HK-2 (cell line): ENCODE measurements around the gene PPP4R4.
A peak's percentile ranks its signal among the peaks of the same experiment; 100 is the strongest.

Experiments used
- DNase-seq: peaks from one replicate; pipeline ENCODE4 v3.0.0-alpha.2; 2018; ENCODE audit not compliant: unreplicated experiment

The PPP4R4 gene

DNA sequence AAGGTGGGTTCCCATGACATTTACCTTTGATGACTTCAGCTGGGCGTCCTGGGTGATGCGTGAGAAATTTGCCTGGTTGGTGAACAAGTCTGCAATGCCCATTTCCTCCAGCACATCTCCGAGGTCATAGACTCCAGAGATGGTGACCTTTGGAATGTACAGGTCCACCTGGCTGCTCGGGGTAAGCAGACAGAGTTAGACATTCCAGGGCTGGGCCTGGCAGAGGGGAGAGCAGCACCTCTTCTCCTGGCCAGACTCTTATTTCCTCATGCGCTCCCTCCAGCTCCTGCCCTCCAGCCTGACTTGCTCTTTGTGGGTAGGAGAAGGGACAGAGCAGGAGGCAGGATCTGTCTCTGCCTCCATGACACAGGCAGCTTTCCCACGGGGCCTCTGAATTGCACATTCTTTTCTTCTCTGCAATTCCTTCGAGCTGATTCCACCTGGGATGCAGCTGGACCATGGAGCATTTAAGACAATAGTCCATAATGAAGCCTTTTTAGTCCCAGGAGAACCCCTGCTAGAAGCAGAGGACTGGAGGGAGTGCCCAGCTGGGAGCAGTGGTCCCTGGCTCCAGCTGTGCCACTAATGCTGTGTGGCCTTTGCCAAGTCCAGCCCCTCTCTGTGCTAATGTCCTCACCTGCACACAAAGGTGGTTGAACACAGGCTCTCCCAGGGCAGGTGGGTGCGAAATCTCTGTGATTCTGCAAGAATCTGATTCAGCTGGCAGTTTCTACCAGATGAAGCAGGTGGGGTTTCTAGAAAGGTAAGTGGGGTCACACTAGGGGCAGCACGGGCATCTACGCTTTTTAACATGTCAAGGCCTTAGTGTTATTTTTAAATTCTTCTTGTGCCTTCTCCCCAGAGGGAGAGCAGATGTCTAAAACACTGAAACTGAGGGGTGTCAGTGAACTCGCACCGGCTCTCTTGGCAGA, 132.2 kb downstream of the PPP4R4 start:
- no peak for DNase-seq

DNA sequence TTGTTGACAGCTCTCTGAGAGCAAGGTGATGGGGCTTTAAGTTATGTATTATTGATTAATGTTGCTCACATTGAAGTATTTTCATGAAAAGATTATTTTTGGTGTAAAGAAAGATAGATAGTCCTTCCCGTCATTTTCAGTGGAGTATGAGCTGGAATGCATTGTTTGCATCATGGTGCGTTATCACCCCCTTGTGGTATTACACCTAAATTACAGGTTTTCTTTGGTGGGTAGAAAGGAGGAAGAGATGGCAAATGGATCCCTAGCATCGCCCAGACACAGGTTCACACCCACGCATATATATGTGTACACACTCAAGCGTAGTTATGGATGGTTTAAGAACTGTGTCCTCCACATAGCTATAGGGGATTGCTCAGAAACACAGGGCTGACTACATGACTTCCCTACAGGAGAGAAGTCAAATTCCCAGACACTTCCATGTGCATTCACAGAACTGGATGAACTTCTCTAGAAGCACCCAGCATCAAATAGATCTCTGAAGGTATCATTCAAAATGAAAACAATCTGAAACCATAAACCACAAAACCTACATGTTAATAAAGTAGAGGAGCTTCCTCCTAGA, 133.4 kb downstream of the PPP4R4 start:
- no peak for DNase-seq

DNA sequence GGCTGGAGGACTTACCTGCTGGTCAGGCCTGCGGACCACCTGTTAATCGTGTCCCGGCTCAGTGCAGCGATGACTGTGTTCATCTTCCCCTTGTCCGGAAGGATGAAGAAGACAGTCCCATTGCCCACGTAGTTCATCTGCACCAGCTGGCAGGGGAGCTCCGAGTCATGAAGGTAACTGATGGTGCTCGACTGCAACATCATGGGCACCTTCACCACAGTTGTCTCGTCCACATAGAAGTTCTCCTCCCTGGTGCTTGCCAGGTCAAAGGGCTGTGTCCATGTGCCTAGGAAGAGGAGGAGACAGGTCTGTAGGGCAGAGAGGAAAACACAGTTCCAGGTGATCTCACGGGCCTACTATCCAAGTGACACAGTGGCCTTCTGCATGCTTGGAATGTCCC, 135.6 kb downstream of the PPP4R4 start:
- DNase-seq, result no peak

DNA sequence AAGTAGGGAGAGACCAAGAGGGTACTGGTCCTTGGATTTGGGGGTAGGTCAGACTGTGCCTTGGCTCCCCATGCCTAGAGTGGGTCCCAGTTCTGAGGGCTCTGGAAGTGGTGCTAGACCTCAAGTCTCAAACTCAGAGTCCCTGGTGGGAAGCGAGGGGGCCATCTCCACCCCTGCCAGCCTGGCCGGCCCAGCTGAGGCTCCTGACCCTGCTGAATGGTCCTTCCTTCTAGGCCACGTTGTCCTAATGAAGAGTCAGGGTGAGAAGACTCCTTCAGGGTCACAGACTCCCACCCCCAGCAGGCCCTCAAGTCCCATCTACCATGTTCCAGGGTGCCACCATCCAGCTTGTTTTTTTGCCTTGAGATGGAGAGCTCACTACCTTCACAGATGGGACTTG, 136.1 kb downstream of the PPP4R4 start:
- no peak for DNase-seq

DNA sequence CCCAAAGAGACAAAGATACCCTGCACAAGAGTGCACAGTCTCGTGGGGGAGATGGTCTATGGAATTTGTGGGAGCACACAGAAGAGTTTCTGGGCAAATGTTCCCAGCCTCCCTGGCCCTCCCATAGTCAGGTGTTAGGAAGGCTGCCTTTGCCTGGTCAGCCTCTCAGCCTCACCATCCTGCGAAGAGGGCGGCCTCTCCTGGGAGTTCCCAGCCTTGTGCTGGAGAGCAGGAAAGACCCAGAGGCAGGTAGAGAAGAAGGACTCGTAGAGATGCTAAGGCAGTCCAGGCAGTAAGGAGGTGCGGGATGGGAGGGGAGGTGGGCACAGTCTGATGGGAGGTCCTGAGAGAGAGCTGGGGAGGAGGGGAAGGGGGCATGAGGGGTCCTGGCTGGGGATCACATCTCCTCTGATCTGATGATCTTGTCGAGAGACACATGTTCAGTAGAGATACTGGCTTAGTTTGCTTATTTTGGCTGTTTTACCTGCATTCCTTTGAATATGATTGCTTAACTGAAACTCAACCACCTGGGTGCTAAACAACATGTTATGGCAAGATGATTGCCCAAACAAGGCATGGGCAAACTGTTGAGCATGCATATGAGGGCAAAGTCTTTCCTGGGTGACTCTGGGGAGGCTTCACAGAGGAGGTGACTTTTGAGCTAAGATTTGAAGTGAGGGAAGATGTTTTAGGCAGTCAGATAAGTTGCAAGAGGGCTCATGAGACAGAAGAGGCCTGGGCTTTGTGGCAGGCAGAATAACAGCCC, 138.5 kb downstream of the PPP4R4 start:
- DNase-seq, result no peak

DNA sequence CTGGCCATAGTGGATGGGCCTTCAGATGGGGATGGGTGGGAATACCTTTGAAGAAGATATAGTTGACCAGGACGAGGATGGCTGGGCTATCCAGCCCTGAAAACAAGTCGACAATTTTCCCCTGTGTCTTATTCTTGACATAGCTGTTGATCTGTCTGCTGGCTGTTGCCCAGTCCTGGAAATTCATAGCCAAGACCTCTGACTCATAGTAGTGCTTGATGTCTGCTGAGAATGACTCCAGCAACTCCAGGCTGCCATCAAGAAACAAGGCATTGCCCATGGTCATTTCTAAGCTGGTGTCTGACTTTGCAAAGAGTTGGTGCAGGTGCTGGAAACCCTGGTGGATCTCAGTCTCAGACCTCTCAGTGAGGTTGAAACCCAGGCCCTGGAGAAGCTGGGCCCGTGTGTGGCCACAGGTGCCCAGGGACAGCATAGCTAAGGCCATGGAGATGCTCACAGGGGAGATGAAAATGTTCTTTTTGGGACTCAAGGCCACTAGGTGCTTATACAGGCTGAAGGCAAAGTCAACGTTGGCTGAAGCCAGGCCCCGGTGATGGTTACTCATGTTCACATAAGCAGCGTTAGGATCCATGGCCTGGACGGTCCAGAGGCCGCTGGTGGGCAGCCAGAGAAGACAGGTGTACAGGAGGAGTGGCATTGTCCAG, 140.0 kb downstream of the PPP4R4 start:
- no peak for DNase-seq

DNA sequence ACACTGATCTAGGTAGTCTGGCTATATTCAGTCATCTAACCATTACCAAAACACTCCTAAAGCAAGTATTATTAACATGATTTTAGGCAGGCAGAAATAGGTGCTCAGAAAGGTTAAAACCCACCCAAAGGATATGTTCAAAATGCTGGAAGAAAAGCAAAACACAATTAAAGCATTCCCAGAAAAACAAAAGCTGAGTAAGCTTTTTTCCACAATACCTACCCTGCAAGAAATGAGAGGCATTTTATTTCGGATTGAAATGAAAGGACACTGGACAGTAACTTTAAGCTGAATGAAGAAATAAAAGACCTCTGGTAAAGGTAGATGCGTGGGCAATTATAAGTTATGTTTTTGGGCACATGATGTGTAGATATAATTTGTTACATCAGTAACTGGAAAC, 140.8 kb downstream of the PPP4R4 start:
- no peak for DNase-seq

DNA sequence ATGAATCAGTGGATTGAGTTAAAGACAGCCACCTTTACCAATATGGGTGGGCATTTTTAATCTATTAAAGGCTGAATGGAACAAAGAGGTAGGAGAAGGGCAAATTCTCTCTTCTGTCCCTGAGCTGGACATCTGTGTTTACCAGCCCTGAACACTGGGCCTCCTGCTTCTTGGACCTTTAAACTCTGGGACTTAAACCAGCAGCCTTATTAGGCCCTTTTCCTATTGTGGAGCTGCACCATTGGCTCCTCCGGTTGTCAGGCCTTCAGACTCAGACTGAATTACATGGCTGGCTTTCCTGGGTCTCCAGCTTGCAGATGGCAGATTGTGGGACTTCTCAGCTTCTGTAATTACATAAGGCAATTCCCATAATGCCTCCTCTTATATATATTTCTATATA, 142.6 kb downstream of the PPP4R4 start:
- DNase-seq, result no peak

DNA sequence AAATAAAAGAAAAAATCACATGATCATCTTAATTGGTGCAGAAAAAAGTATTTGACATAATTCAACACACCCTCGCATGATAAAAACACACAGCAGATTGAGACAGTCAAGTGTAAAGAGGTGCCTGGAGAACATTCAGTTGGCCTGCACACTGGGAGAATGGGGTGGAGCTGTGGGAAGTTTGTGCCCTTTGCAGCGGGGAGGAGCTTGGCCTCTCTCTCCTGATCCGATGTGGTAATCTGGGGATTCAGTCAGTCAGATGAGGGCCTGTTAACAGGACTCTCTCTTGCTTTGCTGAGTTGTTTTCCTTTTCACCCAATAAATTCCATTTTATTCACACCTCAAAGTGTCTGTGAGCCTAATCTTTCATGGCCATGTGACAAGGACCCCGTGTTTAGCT, 143.1 kb downstream of the PPP4R4 start:
- DNase-seq, result no peak

DNA sequence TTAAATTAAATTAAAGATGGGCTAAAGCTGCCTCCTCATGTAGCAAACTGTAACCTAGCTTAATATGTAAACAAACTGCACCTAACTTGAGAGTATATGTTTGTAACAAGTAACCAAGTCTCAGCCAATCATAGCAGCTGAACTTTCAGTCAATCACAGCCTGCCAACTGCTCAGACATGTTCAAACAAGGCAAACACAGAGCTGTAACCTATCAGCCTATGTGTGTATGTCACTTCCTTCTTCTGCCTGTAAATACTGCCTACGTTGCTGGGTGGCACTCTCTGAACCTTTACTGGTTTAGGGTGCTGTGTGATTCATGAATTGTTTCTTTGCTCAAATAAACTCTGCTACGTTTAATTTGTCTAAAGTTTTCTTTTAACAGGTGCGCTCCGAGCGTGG, 146.1 kb downstream of the PPP4R4 start:
- DNase-seq, result no peak

DNA sequence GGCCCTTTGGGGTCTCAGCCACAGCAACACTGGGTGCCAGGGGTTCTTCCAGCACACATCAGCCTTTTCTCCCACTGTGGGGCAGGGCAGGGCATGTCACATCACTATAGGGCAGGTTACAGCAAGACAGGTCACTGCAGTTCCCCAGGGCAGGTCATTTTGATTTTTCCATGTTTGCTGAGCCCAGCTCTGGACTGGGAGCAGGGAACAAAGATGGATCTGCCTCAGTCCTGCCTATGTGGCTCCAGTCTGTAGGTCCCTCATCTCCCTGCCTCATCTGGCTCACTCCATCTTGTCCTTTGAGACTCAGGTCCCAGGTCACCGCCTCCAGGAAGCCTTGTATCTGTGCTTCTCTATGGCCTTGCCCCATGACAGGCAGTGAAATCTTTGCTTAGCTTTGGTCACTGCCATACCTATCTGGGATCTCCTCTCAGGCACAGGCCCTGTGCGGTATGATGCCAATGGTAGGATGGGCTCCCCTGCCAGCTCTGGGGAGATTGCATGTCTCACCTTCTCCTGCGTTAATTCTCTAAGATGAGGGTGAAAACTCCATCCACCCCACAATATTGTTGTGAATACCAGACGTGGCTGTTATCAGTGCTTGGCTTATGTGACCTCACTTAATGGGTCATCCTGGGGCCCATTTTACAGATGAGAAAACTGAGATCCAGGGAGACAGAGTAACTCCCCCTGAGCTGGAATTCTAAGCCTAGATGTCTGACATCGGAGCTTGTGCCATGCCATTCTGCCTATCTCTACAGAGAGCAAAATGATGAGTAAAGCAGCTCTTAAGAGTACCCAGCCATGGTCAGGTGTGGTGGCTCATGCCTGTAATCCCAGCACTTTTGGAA, 147.5 kb downstream of the PPP4R4 start:
- no peak for DNase-seq

DNA sequence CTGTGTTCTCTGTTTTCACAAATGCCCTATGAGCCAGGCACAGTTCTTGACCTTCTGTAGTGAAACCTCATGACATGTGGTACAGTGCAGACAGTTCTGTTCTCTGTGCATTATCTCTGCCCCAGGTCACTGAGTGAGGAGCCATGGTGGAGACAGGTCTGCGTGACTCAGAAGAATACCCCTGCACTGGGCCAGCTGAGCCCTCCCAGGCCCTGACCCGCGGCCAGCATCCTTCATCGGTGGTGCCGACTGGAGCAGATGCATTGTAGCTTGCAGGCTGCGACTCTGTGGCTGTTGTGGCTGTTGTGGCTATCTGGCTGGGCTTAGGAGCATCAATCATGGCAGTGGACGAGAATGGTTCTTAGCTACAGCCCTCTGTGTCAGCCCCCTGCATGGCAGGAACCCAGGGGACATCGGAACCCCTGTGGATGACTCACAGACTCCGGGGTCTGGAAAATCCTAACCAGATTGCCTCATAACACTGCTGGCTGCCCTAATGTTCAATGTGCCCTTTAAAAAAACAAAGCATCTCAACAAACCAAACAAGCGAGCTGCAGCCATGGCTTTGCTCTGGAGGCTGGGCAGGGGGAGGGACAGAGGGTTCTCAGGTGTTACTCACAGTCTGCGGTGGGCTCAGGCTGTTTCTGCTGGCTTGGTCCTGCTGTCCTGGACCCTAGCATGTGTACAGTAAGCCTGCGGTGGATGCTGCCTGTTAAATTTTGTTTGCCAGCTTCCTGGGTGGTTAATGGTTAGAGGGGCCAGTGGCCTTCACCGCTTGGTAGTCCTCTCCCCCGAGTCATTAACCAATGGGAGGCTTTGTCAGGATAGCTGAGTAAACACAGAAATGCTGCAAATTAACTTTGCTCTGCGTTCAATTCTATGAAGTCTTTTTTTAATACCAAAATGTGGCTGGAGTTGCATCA, 148.8 kb downstream of the PPP4R4 start, which contains the start of gene SERPINA6:
Gene SERPINA6 (minus strand): TSS at position 689 of the 923 bp plus-strand sequence. CDS start 8,688 bp downstream, outside the sequence.
- DNase-seq, result peak; percentile 69

DNA sequence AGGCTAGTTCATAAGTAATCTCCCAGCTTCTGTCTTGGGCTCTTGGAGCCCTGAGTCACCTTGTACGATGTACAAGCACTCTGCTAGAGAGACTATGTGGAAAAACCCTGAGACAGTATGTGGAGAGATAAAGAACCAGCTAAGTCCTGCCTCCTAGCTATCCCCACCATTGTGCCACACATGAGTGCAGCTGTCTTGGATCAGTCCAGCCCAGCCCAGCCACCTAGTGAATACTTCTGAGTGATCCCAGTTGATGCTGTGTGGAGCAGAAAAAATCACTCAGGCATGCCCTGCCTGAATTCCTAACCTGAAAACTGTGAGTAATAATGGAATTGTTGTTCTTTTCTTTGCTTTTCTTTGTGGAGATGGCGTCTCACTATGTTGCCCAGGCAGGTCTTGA, 154.1 kb downstream of the PPP4R4 start:
- DNase-seq, result peak; percentile 67
